ENCODE data around the gene PCDH17.
A peak's percentile ranks its signal among the peaks of the same experiment; 100 is the strongest.

The PCDH17 gene

GRCh38 chr13:57637515-57637914, 6.0 kb downstream of the PCDH17 start:
- no peak for DNase-seq

GRCh38 chr13:57638186-57638890, 6.8 kb downstream of the PCDH17 start:
- no peak for DNase-seq

GRCh38 chr13:57640607-57641006, 9.1 kb downstream of the PCDH17 start:
- peak; percentile 7 for DNase-seq

- no peak for DNase-seq
Observed at GRCh38 chr13:57641051-57641450, 9.5 kb downstream of the PCDH17 start.

GRCh38 chr13:57644106-57644505, 12.6 kb downstream of the PCDH17 start:
- no peak for DNase-seq

- no peak for DNase-seq
Observed at GRCh38 chr13:57653229-57653989, 21.9 kb downstream of the PCDH17 start.

- DNase-seq: no peak
Observed at GRCh38 chr13:57665481-57665880, 33.9 kb downstream of the PCDH17 start.

- DNase-seq: no peak
Observed at GRCh38 chr13:57666131-57666953, 34.8 kb downstream of the PCDH17 start.

- DNase-seq: no peak
Observed at GRCh38 chr13:57672168-57672567, 40.6 kb downstream of the PCDH17 start.

- DNase-seq: no peak
Observed at GRCh38 chr13:57673197-57673596, 41.7 kb downstream of the PCDH17 start.

- DNase-seq: no peak
Observed at GRCh38 chr13:57675526-57675925, 44.0 kb downstream of the PCDH17 start.

- DNase-seq: no peak
Observed at GRCh38 chr13:57680609-57681008, 49.1 kb downstream of the PCDH17 start.

- DNase-seq: no peak
Observed at GRCh38 chr13:57682128-57682716, 50.7 kb downstream of the PCDH17 start.

- no peak for DNase-seq
Observed at GRCh38 chr13:57698851-57699250, 67.3 kb downstream of the PCDH17 start.

GRCh38 chr13:57704031-57704430, 72.5 kb downstream of the PCDH17 start:
- DNase-seq: no peak

- no peak for DNase-seq
Observed at GRCh38 chr13:57716295-57716694, 84.8 kb downstream of the PCDH17 start.

- DNase-seq: no peak
Observed at GRCh38 chr13:57724486-57725272, 93.1 kb downstream of the PCDH17 start.

GRCh38 chr13:57725480-57725879, 93.9 kb downstream of the PCDH17 start:
- DNase-seq: no peak

- no peak for DNase-seq
Observed at GRCh38 chr13:57726981-57727380, 95.4 kb downstream of the PCDH17 start.

GRCh38 chr13:57734306-57734705, 102.8 kb downstream of the PCDH17 start:
- no peak for DNase-seq

- DNase-seq: no peak
Observed at GRCh38 chr13:57739089-57739488, 107.5 kb downstream of the PCDH17 start.

GRCh38 chr13:57739543-57740190, 108.1 kb downstream of the PCDH17 start:
- DNase-seq: no peak
